Subcutaneous adipose tissue (tissue), 4 donors: ENCODE data around the gene ICA1. TPM values are rescaled to one million over a fixed set of nuclear protein-coding genes. Genes with fewer than 3 reads are reported as not detected.

Experiments used
- CTCF ChIP-seq: fragments of 450-650 bp; IDR thresholded peaks from one replicate; pipeline ENCODE4 v1.5.1; 2016; ENCODE audit warnings: low read depth, mild to moderate bottlenecking, control low read depth, antibody characterized with exemption, moderate library complexity
- total RNA-seq, 4 donors: library from RNA; depleted of rRNA; stranded (reverse); fragments of >200 nt; gene quantifications; one replicate each; pipeline ENCODE4 v1.1.0, GENCODE V29; 2016

ICA1 gene
- total RNA-seq, 4 donors from 2014 or later = 20.9 to 55.4 (median 34.3) TPM

DNA sequence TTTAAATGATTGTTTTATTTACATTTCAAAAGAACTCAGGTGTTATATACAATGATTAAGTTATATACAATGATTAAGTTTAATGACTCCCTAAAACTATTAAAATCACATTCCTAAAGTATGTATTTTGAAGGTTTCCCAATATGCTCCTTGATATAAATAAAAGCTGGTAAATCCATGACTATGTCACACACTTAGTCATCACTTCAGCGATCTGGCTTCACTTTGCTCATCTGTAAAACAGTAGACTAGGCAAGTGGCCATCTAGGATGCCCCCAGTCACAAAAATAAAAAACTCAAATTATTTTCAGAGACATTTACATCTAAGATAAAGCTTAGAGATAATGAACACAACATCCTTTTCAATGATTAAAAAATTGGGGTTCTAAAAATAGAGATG, 10.8 kb downstream of the ICA1 start:
- TF ChIP-seq CTCF = no peak

GRCh38 chr7:8250547-8250946, 11.4 kb downstream of the ICA1 start:
- no peak for TF ChIP-seq CTCF

GRCh38 chr7:8249121-8249520, 12.8 kb downstream of the ICA1 start:
- no peak for TF ChIP-seq CTCF

DNA sequence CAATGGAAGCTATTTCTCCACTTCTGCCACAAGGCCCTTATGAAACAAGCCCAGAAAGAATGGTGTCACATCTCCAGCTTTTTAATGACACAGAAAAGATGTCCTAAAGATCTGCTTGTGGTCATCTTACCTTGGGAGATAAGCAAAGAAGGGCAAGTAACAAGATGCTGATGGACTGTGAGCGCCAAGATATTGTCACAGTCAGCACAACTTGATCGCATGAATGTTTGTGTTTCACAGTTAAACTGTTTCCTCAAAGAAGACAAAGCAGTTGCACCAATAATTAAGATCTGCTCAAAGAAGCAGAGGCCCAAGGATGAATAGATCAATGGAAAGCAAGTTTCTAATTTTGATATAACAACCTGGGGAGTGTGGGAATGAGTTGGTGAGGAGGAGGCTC, 15.9 kb downstream of the ICA1 start:
- TF ChIP-seq CTCF = no peak

- TF ChIP-seq CTCF = no peak
Measured at GRCh38 chr7:8236780-8237407, 25.1 kb downstream of the ICA1 start.

DNA sequence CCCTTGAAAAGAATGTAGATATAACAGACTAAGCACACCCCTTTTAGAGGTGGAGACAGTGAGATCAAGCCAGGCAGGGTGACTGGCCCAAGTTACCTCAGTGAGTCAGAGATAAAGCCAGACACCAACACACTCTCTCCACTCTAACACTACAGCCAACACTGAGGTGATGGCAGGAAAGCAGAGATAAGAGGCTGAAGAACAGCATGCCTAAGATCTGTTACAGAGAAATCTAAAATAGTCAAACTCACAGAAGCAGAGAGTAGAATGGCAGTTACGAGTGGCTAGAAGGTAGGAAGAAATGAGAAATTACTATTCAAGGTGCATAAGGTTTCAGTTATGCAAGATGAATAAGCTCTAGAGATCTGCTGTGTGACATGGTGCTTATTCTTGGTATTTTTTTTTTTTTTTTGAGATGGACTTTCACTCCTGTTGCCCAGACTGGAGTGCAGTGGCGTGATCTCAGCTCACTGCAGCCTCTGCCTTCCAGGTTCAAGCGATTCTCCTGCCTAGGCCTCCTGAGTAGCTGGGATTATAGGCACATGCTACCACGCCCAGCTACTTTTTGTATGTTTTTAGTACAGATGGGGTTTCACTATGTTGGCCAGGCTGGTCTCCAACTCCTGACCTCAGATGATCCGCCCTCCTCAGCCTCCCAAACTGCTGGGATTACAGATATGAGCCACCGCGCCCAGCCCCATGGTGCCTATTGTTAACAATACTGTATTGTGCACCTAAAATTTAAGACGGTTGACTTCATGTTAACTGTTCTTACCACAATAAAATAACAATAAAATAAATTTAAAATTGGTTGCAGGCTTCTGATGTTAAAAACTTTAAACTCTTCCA, 28.7 kb downstream of the ICA1 start:
- TF ChIP-seq CTCF = no peak

DNA sequence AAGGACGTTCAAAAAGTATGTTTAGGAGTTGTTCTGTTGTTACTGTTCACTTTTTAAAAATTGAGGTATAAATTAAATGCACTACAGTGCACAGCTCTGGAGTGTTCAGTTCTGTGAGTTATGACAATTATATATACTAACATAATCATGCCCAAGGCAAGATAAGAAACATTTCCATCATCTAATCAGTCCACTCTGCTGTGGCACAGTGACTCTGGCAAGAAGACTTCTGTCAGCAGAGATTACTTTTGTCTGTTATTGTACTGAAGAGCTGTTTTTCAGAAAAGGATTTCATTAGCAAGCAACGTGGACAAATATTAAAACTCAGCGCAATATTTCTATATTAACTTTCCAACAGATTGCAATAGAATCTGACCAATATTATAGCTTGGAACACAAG, 32.0 kb downstream of the ICA1 start:
- no peak for TF ChIP-seq CTCF
